Bronchial epithelial cell (primary cell): ENCODE results near the gene MDFI. TPM values are rescaled to one million over a fixed set of nuclear protein-coding genes. Genes with fewer than 3 reads are reported as not detected.
A peak's percentile ranks its signal among the peaks of the same experiment; 100 is the strongest.

ENCODE experiments used
- DNase-seq: peaks from one replicate; pipeline ENCODE4 v3.0.0-alpha.2; 2010; ENCODE audit warnings: low read depth
- FAIRE-seq: peaks from 2 replicates; lab custom pipeline; 2011; peaks lifted over from hg19 to GRCh38; lab: Jason Lieb, UNC
- H3K27me3 ChIP-seq: 2 replicates; pipeline ENCODE4 v1.5.1; 2011; ENCODE audit warnings: low read length; ENCODE audit not compliant: control insufficient read depth, insufficient read depth
- H3K36me3 ChIP-seq: 2 replicates; pipeline ENCODE4 v1.5.1; 2011; ENCODE audit warnings: low read length; ENCODE audit not compliant: control insufficient read depth, insufficient read depth
- H3K4me3 ChIP-seq: 2 replicates; pipeline ENCODE4 v1.5.1; 2011; ENCODE audit warnings: mild to moderate bottlenecking, low read depth, low read length, control low read depth
- total RNA-seq: library from RNA; depleted of rRNA; stranded (reverse); fragments of >200 nt; gene quantifications from 2 replicates; pipeline ENCODE4 v1.2.1, GENCODE V29; 2014
- TF ChIP-seq, protein P1 (sequence below): IDR thresholded peaks from 2 replicates; pipeline ENCODE4 v1.5.1; 2011; ENCODE audit warnings: mild to moderate bottlenecking, moderate library complexity, low read length, control low read depth, inconsistent platforms; ENCODE audit not compliant: insufficient read depth, severe bottlenecking

Gene MDFI
- total RNA-seq, 1 donor from 2014 or later, result 57.1 TPM

DNA sequence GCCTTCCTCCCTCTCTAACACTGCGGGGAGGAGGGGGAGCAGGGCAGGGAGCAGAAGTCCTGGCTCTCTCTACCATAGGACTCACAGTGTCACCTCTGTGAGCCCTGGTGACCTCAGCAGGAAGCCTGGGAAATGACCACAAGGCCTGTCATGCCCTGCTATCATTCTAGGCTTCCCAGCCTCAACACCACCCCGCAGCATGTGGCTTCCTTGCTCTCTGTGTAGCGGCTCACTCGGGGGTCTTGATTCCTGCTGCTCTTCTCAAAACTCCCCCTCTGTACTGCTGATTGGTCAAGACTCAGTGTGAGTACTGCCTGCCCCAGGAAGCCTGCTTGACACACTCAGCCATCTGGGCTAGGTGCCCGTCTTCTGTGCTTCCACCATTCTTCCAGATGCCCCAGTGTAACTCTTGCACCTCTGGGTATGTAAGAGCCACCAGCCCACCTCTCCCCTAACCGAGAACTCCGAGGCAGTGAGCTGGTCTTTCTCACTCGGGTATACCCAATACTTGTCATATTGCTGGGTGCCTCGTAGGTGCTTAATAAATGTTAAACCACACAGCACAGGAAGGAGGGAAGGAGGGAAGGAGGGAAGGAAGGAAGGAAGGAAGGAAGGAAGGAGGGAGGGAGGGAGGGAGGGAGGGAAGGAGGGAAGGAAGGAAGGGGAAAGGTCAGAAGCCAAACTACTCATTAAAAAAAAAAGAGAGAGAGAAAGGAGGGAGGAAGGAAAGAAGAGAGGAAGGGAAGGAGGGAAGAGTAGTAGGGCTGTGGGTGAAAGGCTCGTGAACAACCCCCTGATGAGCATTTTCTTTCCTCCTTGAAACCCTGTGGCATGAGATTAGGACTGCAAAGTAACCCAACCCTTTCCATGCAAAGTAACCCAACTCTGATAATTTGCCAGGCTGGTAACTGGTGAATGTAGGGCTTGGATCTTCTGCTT lies 5.0 kb downstream of the MDFI start:
- no peaks in the 10 kb centered on the region for H3K27me3 ChIP-seq
- TF ChIP-seq, protein P1, sequence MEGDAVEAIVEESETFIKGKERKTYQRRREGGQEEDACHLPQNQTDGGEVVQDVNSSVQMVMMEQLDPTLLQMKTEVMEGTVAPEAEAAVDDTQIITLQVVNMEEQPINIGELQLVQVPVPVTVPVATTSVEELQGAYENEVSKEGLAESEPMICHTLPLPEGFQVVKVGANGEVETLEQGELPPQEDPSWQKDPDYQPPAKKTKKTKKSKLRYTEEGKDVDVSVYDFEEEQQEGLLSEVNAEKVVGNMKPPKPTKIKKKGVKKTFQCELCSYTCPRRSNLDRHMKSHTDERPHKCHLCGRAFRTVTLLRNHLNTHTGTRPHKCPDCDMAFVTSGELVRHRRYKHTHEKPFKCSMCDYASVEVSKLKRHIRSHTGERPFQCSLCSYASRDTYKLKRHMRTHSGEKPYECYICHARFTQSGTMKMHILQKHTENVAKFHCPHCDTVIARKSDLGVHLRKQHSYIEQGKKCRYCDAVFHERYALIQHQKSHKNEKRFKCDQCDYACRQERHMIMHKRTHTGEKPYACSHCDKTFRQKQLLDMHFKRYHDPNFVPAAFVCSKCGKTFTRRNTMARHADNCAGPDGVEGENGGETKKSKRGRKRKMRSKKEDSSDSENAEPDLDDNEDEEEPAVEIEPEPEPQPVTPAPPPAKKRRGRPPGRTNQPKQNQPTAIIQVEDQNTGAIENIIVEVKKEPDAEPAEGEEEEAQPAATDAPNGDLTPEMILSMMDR, result no peak
- DNase-seq (no peak), FAIRE-seq (no peak)
- no peak overlapping the region for H3K4me3 ChIP-seq
- peaks cover 20% of the 10 kb centered on the region for H3K36me3 ChIP-seq

DNA sequence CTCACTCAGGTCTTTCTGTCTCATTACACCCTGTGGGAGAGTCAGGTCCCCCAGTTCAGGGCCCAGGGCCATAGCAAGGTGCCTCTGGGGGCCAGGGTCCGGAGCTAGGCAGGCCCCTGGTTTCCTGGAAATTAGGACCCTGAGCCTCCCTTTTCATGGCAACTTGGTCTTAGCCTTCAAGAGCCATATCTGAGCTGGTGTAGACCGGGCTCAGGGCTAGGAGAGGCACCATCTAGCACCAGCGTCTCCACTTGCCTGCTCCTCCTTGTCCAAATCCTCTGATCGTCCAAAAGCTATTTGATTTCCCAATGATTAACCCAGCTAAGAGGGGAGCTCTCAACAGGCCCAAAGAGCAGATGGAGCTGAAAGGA lies 5.6 kb downstream of the MDFI start:
- Histone ChIP-seq H3K4me3 (no peak overlapping the region), H3K27me3 (no peaks in the 10 kb centered on the region), H3K36me3 (peaks cover 26% of the 10 kb centered on the region)
- FAIRE-seq (peak; percentile 60), DNase-seq (no peak)
- TF ChIP-seq, protein P1, result no peak

DNA sequence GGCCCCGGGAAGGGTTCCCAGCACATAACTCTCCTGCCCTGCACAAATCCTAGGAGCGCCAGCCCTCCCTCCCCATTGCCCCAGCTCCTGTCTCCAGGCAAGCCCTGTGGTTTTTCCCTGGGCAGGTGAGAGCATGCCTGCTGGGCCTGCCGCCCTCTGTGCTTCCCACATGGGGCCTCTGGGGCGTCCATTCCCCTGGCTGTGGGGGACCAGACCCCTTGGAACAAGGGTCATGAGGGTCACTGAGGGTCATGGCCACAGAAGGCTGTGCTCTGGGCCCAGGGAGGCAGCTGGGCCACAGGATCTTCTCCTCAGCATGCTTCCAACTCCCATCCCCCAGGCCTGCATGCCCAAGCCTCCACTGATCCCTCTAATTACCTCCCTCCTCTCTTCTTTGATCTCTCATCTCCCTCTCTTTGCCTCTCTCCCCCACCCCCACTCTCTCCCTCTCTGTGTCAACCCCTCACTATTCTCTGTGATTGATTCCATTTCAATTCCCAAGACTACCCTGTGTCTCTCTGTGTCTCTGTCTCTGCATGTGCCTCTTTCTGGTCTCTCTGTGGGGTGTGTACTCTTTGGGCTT lies 6.1 kb downstream of the MDFI start:
- Histone ChIP-seq H3K36me3 (peaks cover 29% of the 10 kb centered on the region), H3K27me3 (no peaks in the 10 kb centered on the region), H3K4me3 (no peak overlapping the region)
- peak; percentile 61 for DNase-seq
- TF ChIP-seq, protein P1, result no peak
- FAIRE-seq, result peak; percentile 60

DNA sequence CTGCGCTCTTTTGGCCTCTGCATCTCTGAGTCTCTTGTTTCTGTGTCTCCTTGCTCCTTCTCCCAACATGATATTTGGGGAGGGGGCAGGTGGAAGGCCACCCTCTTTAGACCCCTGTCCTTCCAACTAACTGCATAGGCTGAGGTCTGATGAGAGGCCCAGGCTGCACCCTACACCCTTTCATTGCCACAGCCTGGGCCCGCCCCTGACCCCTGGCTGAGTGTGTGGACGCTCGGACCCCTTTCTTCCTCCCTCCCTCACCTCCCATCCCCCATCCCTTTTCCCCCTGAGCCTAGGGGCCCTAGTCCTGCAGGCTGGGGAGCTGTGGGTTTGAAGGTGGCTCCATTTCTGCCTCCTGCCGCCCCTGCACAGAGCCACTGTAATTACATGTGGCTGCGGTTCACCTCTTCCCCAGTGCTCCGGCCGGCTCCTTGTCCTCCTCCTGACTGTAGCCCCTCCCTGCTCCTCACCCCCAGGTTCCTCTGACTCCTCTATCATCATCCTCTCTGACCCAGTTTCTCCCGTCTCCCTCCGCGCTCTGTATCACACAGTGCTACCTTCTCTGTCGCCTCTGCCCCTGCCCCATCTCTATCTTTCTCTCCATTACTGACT lies 6.8 kb downstream of the MDFI start:
- FAIRE-seq (no peak), DNase-seq (no peak)
- H3K36me3 ChIP-seq, result peaks cover 30% of the 10 kb centered on the region
- TF ChIP-seq, protein P1, result no peak
- H3K4me3 ChIP-seq, result no peak overlapping the region
- no peaks in the 10 kb centered on the region for H3K27me3 ChIP-seq

DNA sequence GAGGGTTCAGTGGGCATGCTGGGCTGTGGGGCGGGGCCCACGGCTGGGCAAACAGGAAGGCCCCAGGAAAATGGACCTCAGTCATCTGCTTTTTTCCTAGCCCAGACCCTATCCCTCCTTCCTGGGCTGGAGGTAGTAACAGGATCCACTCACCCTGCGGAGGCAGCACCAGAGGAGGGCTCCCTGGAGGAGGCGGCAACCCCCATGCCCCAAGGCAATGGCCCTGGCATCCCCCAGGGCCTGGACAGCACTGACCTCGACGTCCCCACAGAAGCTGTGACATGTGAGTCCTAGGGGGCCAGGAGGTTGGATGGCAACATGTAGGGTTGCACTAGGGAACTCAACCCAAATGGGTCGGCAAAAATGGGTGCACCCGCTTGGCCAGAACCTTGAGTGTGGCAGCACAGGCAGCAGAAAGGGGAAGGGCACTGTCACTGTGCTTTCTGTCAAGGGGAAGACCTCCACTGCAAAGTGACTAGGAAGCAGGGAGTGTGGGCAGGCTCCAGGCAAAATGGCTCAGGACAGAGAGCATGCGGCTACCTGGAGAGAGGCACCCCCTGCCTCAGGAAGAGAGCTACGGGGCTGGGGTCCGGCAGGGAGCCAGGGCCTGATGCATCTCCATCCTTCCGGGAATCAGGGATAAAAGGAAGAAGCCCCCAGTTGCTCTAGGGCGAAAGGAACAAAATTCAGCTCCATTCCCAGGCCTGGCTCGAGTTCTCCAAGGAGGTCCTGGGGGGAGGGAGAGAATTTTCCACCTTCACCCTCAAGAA lies 7.9 kb downstream of the MDFI start:
- FAIRE-seq (no peak), DNase-seq (no peak)
- TF ChIP-seq, protein P1, result no peak
- Histone ChIP-seq H3K27me3 (no peaks in the 10 kb centered on the region), H3K4me3 (no peak overlapping the region), H3K36me3 (peaks cover 34% of the 10 kb centered on the region)
